Trophoblast cell (in vitro differentiated cells and primary cell): Measurements from ENCODE around the gene ACOT6. TPM values are rescaled to one million over a fixed set of nuclear protein-coding genes. Genes with fewer than 3 reads are reported as not detected.
"Not testable (repeated sequence)": the region's sequence is repeated elsewhere in the genome, so short reads cannot be mapped to it uniquely, and the experiment has no call there.

ENCODE experiments used
- DNase-seq, 2 donors: peaks; one replicate each; pipeline ENCODE4 v3.0.0-alpha.2; 2016
- H2AFZ ChIP-seq: 2 replicates; pipeline ENCODE4 v1.6.1; 2013; ENCODE audit warnings: low read length, moderate library complexity, mild to moderate bottlenecking; ENCODE audit not compliant: insufficient read depth, poor library complexity
- H2AK5ac ChIP-seq: 2 replicates; pipeline ENCODE4 v1.6.1; 2013; ENCODE audit warnings: mild to moderate bottlenecking, low read length
- H2BK120ac ChIP-seq: 2 replicates; pipeline ENCODE4 v1.6.1; 2013; ENCODE audit warnings: low read length, mild to moderate bottlenecking, moderate library complexity; ENCODE audit not compliant: insufficient read depth, poor library complexity
- H2BK12ac ChIP-seq: 2 replicates; pipeline ENCODE4 v1.6.1; 2013; ENCODE audit warnings: mild to moderate bottlenecking, low read length, moderate library complexity
- H2BK5ac ChIP-seq: 2 replicates; pipeline ENCODE4 v1.6.1; 2013; ENCODE audit warnings: low read length, low read depth, moderate library complexity, mild to moderate bottlenecking; ENCODE audit not compliant: poor library complexity
- H3K14ac ChIP-seq: 2 replicates; pipeline ENCODE4 v1.6.1; 2013; ENCODE audit warnings: mild to moderate bottlenecking, low read length
- H3K18ac ChIP-seq: 2 replicates; pipeline ENCODE4 v1.6.1; 2013; ENCODE audit warnings: mild to moderate bottlenecking, low read length
- H3K23ac ChIP-seq: 2 replicates; pipeline ENCODE4 v1.6.1; 2013; ENCODE audit warnings: low read length
- H3K27ac ChIP-seq: 2 replicates; pipeline ENCODE4 v1.5.1; 2013; ENCODE audit warnings: low read depth, mild to moderate bottlenecking, inconsistent platforms, low read length, moderate library complexity
- H3K27me3 ChIP-seq: 2 replicates; pipeline ENCODE4 v1.6.1; 2013; ENCODE audit warnings: inconsistent platforms, mild to moderate bottlenecking, low read length, moderate library complexity; ENCODE audit not compliant: insufficient read depth
- H3K36me3 ChIP-seq, 2 experiments: 1 replicate in 1 of 2; 2 replicates in 1 of 2; pipeline ENCODE4 v1.6.1; 2013; ENCODE audit warnings: low read length in 2 of 2, mild to moderate bottlenecking in 2 of 2, moderate library complexity in 1 of 2; ENCODE audit not compliant: insufficient read depth in 2 of 2, control insufficient read depth in 1 of 2
- H3K4ac ChIP-seq: 2 replicates; pipeline ENCODE4 v1.6.1; 2013; ENCODE audit warnings: low read depth, mild to moderate bottlenecking, low read length, moderate library complexity
- H3K4me1 ChIP-seq, 2 experiments: 1 replicate in 1 of 2; 2 replicates in 1 of 2; pipeline ENCODE4 v1.6.1; 2013; ENCODE audit warnings: low read length in 2 of 2, mild to moderate bottlenecking in 2 of 2, moderate library complexity in 1 of 2; ENCODE audit not compliant: insufficient read depth in 2 of 2, control insufficient read depth in 1 of 2
- H3K4me2 ChIP-seq: 2 replicates; pipeline ENCODE4 v1.6.1; 2013; ENCODE audit warnings: inconsistent platforms, mild to moderate bottlenecking, low read length, moderate library complexity
- H3K4me3 ChIP-seq: 2 replicates; pipeline ENCODE4 v1.5.1; 2013; ENCODE audit warnings: mild to moderate bottlenecking, low read depth, low read length, inconsistent platforms
- H3K79me1 ChIP-seq: one replicate; pipeline ENCODE4 v1.6.1; 2013; ENCODE audit warnings: low read length
- H3K79me2 ChIP-seq: 2 replicates; pipeline ENCODE4 v1.6.1; 2013; ENCODE audit warnings: low read length, mild to moderate bottlenecking; ENCODE audit not compliant: control insufficient read depth, insufficient read depth, poor library complexity
- H3K9ac ChIP-seq: 2 replicates; pipeline ENCODE4 v1.6.1; 2013; ENCODE audit warnings: mild to moderate bottlenecking, low read length
- H3K9me3 ChIP-seq: 2 replicates; pipeline ENCODE4 v1.6.1; 2013; ENCODE audit warnings: low read depth, mild to moderate bottlenecking, control low read depth, inconsistent platforms, low read length; ENCODE audit not compliant: insufficient read depth
- H4K12ac ChIP-seq: 2 replicates; pipeline ENCODE4 v1.6.1; 2013; ENCODE audit warnings: low read depth, mild to moderate bottlenecking, low read length, moderate library complexity
- H4K8ac ChIP-seq: 2 replicates; pipeline ENCODE4 v1.6.1; 2013; ENCODE audit warnings: low read depth, mild to moderate bottlenecking, low read length, moderate library complexity
- H4K91ac ChIP-seq: one replicate; pipeline ENCODE4 v1.6.1; 2013; ENCODE audit warnings: low read depth, mild to moderate bottlenecking, low read length, moderate library complexity
- WGBS: extraction: QIAGEN DNeasy Blood & Tissue Kit; methylation state at CpG from one replicate; pipeline ENCODE4 v1.1.7; 2013; ENCODE audit warnings: missing lambda C conversion rate; ENCODE audit not compliant: insufficient read length, insufficient coverage; ENCODE audit errors: extremely low coverage; 5-methylcytosine and 5-hydroxymethylcytosine counted together
- polyA plus RNA-seq: library from polyadenylated mRNA; stranded (reverse); fragments of 200-250 nt; gene quantifications from 2 replicates; pipeline ENCODE4 v1.2.3, GENCODE V29; 2013

Gene ACOT6
- not detected in 2 replicates for polyA plus RNA-seq

- peak within 1 kb of the TSS; percentile 75 for H3K4me3 ChIP-seq
- H3K23ac ChIP-seq = no peak within 1 kb of the TSS
- H3K9ac ChIP-seq = no peak within 1 kb of the TSS
- H3K79me1 ChIP-seq = peaks cover 7% of the 10 kb centered on the region
- no peaks in the 10 kb centered on the region for H3K36me3 ChIP-seq
- H3K4me1 ChIP-seq = no peaks in the 10 kb centered on the region
- H2BK5ac ChIP-seq = no peak within 1 kb of the TSS
- H4K91ac ChIP-seq = peak within 1 kb of the TSS; percentile 77
- peak within 1 kb of the TSS; percentile 35 for H2BK12ac ChIP-seq
- no peaks in the 10 kb centered on the region for H3K27me3 ChIP-seq
- peak within 1 kb of the TSS; percentile 87 for H3K4me2 ChIP-seq
- H4K12ac ChIP-seq = peak within 1 kb of the TSS; percentile 78
- peak within 1 kb of the TSS; percentile 73 for H2AFZ ChIP-seq
- DNase-seq = peak; percentile 69 to 82
- peak within 1 kb of the TSS; percentile 47 for H3K4ac ChIP-seq
- no peak within 1 kb of the TSS for H3K27ac ChIP-seq
- peak within 1 kb of the TSS; percentile 92 for H4K8ac ChIP-seq
- no peak within 1 kb of the TSS for H2AK5ac ChIP-seq
- H2BK120ac ChIP-seq = peak within 1 kb of the TSS; percentile 85
- WGBS = no CpG with 5 or more reads among the region's 84 CpGs
- peaks cover 2% of the 10 kb centered on the region for H3K9me3 ChIP-seq
- H3K79me2 ChIP-seq = peaks cover 3% of the 10 kb centered on the region
- peak within 1 kb of the TSS; percentile 80 for H3K14ac ChIP-seq
- peak within 1 kb of the TSS; percentile 76 for H3K18ac ChIP-seq
These were observed at the start of gene ACOT6 for GRCh38 chr14:73612339-73613045. ACOT6 (plus strand) TSS chr14:73612517; CDS start chr14:73612572, 55 bp downstream.

GRCh38 chr14:73562696-73563095 lies 49.6 kb upstream of the ACOT6 start:
- H3K27ac ChIP-seq, H3K18ac ChIP-seq, H3K36me3 ChIP-seq, H3K79me2 ChIP-seq, H2AFZ ChIP-seq, H4K91ac ChIP-seq, H3K9me3 ChIP-seq, H3K23ac ChIP-seq, H3K4me2 ChIP-seq, H4K12ac ChIP-seq, H3K4me1 ChIP-seq, H3K9ac ChIP-seq, H3K14ac ChIP-seq, H3K4ac ChIP-seq, H2BK120ac ChIP-seq, H2AK5ac ChIP-seq, H3K27me3 ChIP-seq, H3K79me1 ChIP-seq, H4K8ac ChIP-seq, H3K4me3 ChIP-seq, H2BK5ac ChIP-seq, H2BK12ac ChIP-seq: not testable (repeated sequence)
- WGBS = no CpG with 5 or more reads among the region's 6 CpGs
- peak; percentile 70 to 81 for DNase-seq

- H4K8ac ChIP-seq = not testable (repeated sequence)
These were observed 45.9 kb upstream of the ACOT6 start for GRCh38 chr14:73566431-73566830.

GRCh38 chr14:73566935-73567334 lies 45.4 kb upstream of the ACOT6 start:
- no CpG with 5 or more reads among the region's 6 CpGs for WGBS
- H3K9ac ChIP-seq, H4K12ac ChIP-seq, H3K79me2 ChIP-seq, H2AK5ac ChIP-seq, H3K36me3 ChIP-seq, H3K4me2 ChIP-seq, H3K4ac ChIP-seq, H4K8ac ChIP-seq, H2AFZ ChIP-seq, H2BK12ac ChIP-seq, H3K27ac ChIP-seq, H3K27me3 ChIP-seq, H4K91ac ChIP-seq, H3K4me3 ChIP-seq, H2BK5ac ChIP-seq, H3K23ac ChIP-seq, H2BK120ac ChIP-seq, H3K9me3 ChIP-seq, DNase-seq, H3K14ac ChIP-seq: not testable (repeated sequence)
- H3K79me1 ChIP-seq = peaks cover 11% of the 10 kb centered on the region
- peaks cover 8 to 12% of the 10 kb centered on the region in 2 experiments for H3K4me1 ChIP-seq
- H3K18ac ChIP-seq = peak overlapping the region; percentile 42

More at GRCh38 chr14:73566431-73566830, 45.9 kb upstream of the ACOT6 start:
- H3K27ac ChIP-seq, H3K18ac ChIP-seq, H2AFZ ChIP-seq, H2BK5ac ChIP-seq, H2BK120ac ChIP-seq, DNase-seq, H3K4ac ChIP-seq, H3K9ac ChIP-seq, H2AK5ac ChIP-seq, H4K12ac ChIP-seq, H3K79me2 ChIP-seq, H3K9me3 ChIP-seq, H3K4me3 ChIP-seq, H3K4me2 ChIP-seq, H4K91ac ChIP-seq, H3K36me3 ChIP-seq, H3K14ac ChIP-seq, H3K23ac ChIP-seq, H3K27me3 ChIP-seq, H2BK12ac ChIP-seq: not testable (repeated sequence)
- WGBS = no CpG with 5 or more reads among the region's 18 CpGs
- Histone ChIP-seq H3K79me1 (peaks cover 11% of the 10 kb centered on the region), H3K4me1 (peaks cover 8 to 12% of the 10 kb centered on the region in 2 experiments)
